ENCODE measurements around the gene GRIP2. TPM values are rescaled to one million over a fixed set of nuclear protein-coding genes. Genes with fewer than 3 reads are reported as not detected.

Gene GRIP2
- polyA plus RNA-seq, 5 donors: 0.49 to 1.7 (median 0.91) TPM

- no peak for DNase-seq
These were observed 85.4 kb downstream of the GRIP2 start for GRCh38 chr3:14454639-14455310.

GRCh38 chr3:14453876-14454638, 86.1 kb downstream of the GRIP2 start:
- no peak for DNase-seq

DNA sequence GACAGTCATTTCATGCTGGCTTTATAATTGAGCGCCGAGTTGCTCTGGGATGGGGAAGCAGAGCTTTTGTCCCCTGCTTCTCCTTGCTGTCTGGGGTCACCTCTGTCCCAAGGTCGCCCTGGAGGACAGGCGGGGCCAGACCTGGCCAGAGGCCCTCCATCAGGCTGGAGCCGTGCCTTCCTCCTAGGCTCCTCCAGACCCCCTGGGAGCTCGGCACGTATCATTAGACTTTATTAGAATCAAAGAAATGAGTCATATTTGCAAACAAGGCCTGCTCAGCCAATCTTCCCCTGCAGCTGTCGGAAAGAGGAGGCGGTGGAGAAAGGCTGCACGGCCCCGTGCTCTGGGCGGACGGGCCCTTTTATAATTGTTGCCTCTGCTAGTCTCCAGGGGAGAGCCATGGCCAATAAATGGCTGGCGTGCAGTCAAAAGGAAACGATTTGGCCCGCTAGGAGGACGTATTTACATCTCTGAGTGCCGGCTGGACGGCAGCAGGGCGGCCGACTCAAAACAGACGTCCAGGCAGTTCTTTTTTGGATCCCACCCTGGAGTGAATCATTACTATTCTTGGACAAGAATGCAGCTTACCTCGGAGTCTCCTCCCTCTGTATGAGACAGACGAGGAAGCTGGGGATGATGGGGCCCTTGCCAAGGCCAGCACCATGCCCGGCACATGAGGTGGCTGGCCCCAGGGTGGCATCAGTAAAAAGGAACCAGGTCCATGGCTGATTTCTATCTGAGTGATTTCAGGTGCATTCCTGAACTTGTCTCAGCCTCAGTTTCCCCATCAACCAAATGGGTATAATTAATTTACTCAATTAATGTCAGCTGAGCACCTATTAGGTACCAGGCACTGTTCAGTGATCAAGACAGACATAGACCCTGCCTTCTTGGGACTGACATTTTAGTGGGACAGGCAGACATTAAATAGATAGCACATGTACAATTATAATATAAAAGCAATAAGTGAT, 87.1 kb downstream of the GRIP2 start:
- peak; percentile 93 to 96 for DNase-seq

DNA sequence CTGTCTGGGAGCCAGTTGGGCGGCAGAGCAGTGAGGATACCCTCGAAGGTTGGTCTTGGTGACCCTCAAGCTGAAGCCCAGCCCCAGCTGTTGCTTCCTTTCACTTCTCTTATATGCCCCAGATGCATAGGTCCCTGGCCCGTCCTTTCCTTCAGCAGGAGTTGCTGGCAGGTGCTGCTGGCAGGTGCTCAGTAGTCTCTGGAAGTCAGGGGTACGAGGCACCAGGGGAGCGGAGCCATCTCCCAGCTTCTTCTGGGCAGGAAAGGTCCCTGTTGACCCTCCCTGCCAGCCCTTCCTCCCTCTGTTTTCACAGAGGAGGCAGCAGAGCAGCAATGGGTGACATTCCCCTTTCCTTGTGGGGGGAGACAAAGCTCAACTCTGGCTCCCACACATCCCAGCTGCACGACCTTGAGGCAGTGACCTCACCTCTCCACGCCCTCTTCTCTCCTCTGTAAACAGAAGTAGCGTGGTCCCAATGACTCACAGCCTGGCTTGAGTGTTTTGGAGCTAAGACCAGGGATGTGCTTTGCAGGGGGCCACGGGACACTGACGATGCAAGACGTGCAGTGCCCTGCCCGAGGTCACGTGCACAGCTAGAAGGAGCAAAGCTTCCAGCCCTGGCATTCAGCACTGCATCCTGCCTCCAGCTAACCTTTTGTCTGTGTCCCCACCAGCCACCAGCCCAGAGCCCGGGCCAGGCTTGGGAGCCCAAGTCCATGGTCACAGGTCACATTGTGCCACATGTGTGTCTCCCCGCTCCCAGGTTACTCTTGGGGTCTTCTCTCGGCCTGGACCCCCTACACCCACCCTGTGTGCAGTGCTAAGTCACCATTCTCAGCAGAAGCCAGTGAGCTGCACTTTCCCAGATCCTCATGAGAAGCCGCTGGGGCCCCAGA, 88.0 kb downstream of the GRIP2 start:
- no peak for DNase-seq

- no peak for DNase-seq
These were observed 89.1 kb downstream of the GRIP2 start for GRCh38 chr3:14450922-14451606.

DNA sequence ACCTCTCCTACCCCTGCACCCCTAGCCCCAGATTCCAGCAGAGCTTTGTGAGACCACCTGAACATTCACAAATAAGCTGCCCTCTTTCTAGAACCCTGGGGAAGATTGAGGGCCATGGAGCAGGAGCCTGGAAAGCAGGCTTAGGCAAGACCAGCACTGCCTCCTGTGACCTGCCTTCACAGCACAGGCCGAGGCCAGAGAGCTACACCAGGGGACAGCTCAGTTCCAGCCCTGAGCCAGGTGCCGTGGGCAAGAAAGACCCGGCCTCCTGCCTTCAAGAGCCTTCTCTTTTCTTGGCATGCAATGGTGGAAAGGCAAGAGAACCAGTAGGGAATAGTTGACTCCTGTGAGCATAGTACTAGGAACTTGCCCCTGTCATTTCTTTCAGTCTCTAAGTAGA, 89.6 kb downstream of the GRIP2 start:
- no peak for DNase-seq

GRCh38 chr3:14448756-14449727, 91.1 kb downstream of the GRIP2 start:
- no peak for DNase-seq

DNA sequence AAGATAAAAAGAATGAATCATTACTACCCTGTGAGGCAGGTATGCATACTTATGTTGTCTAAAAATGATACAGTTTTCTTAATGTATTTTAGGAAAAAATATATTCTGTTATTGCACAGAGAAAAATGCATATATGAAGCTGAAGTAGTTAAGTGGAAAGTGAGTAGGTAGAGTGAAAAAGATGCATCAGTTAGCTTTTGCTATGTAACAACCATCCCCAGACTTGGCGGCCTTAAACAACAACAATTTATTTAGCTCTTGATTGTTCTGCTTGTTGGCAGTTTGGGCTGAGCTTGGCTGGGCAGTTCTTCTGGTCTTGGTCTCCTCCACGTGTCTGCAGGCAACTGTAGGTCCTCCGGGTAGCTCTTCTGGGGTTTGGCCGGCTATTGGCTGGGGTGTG, 92.1 kb downstream of the GRIP2 start:
- DNase-seq: no peak

GRCh38 chr3:14446988-14447570, 93.1 kb downstream of the GRIP2 start:
- no peak for DNase-seq

GRCh38 chr3:14445773-14446172, 94.4 kb downstream of the GRIP2 start:
- no peak for DNase-seq

DNA sequence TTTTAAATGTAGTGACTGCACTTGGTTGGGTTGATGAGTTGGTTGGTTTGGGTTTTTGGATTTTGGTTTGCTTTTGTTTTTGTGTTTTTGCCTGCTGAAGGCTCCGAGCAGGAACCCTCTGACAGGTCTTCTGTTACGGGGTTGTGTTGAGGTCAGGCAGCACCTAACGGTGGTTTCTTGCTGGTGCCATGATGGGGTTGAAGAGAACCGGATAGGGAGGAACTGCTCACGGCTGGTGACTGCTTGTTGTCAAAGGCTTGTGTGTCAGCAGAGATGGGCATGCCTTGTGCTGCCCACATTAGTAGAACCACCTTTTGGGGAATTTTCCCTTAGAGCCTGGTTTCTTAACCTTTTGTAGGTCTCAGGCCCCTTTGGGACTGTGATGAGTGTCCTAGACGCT, 95.8 kb downstream of the GRIP2 start:
- DNase-seq: no peak

GRCh38 chr3:14441920-14442300, 98.2 kb downstream of the GRIP2 start:
- DNase-seq: no peak

DNA sequence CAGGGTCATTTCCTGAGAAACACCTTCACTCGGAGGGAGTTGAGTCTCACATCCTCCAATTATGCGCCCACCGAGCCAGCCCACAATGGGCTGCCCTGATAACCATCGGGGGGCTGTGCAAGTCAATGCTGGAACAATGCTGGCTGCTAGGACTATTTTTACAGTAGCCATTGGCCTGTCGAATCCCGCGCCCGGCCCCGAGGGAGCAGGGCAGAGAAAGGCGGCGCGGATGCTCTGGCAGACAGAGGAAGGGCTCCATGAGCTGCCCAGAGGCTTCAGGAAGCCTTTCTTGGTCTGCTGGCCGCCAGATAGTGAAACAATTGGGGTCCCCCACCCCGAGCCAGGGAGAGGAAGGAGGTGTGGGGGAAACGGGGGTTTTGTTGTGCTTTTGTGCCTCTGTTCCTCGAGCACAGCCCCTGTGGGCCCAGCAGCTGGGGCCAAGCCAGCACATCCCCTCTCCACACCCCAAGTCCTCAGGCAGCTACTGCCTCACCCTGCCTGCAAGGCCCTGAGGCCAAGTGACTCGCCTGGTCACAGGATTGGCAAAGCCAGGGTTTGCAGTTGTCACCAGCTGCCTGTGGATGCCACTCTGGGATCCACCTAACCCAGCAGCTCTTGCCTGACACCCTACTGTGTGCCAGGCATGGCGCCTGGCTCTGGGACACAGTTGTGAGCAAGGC, 98.8 kb downstream of the GRIP2 start:
- DNase-seq: no peak

GRCh38 chr3:14440531-14441239, 99.5 kb downstream of the GRIP2 start:
- peak in 1 of 2 donors; percentile 57 for DNase-seq

DNA sequence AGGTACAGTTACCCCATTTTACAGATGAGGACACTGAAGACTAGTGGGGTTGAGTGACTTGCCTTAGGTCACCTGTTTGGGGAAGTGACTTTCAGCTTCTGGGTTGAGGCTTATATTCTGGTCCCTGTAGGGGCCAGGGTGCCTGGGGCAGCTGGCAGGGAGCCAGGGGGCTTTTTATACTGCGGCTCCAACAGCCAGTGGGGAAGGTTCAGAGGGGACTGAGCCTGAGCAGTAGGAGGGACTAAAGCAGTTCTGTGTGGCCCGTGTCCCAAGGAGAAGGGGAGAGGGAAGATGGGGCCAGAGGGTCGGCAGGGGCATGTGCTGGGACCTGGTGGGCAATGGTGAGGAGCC, 100.0 kb downstream of the GRIP2 start:
- DNase-seq: no peak

DNA sequence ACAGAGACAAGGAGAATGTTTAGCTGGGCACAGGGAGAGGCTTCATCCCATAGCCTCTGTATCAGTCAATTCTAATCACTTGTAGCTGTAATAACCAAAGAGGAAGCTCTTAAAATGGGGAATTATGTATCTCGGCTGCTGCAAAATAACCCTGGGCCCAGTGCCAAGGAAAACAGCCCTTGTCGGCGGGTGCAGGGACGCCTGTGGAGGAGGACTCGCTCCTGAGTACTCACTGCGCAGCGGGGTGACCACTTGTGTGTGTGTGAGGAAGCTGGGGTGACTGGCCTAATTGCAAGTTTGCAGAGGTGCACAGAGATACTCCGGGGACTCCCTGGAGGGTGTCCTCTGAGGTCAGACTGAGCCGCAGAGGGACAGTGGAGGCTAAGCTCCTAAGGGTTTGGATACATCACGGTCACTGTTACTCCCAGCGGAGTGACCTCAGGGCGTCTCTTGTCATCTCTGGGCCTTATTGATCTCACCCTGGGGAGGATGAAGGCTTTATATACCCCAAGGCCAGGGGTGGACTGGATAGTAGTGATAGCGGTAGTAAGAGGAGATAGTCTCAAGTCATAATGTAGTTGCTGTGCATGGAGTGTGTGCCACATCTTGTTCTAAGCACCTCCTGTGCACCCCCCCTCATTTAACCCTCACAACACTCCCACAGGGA, 100.5 kb downstream of the GRIP2 start:
- DNase-seq: peak in 1 of 2 donors; percentile 63

All from right lung (tissue), 5 donors.